Coronary artery (tissue), 2 donors: Measurements from ENCODE around the gene PTPN20.

Source experiments
- DNase-seq: peaks from one replicate; pipeline ENCODE4 v3.0.0-alpha.2; 2017; ENCODE audit warnings: low spot score
- H3K27ac ChIP-seq, 2 donors: fragments of 200-600 bp; sonication (generic); one replicate each; pipeline ENCODE4 v1.5.1; 2016 to 2019
- H3K4me3 ChIP-seq: fragments of 200-600 bp; sonication (generic); 2 replicates; pipeline ENCODE4 v1.5.1; 2016; ENCODE audit warnings: mild to moderate bottlenecking, moderate library complexity
- TF ChIP-seq, protein P1 (sequence below): fragments of 200-600 bp; sonication (generic); IDR thresholded peaks from one replicate; pipeline ENCODE4 v1.5.1; 2019; ENCODE audit warnings: antibody characterized with exemption

Gene PTPN20

GRCh38 chr10:47040681-47041080 lies 129.5 kb downstream of the PTPN20 start:
- no peak for DNase-seq
- Histone ChIP-seq H3K4me3 (no peak overlapping the region), H3K27ac (no peak overlapping the region)
- TF ChIP-seq, protein P1, sequence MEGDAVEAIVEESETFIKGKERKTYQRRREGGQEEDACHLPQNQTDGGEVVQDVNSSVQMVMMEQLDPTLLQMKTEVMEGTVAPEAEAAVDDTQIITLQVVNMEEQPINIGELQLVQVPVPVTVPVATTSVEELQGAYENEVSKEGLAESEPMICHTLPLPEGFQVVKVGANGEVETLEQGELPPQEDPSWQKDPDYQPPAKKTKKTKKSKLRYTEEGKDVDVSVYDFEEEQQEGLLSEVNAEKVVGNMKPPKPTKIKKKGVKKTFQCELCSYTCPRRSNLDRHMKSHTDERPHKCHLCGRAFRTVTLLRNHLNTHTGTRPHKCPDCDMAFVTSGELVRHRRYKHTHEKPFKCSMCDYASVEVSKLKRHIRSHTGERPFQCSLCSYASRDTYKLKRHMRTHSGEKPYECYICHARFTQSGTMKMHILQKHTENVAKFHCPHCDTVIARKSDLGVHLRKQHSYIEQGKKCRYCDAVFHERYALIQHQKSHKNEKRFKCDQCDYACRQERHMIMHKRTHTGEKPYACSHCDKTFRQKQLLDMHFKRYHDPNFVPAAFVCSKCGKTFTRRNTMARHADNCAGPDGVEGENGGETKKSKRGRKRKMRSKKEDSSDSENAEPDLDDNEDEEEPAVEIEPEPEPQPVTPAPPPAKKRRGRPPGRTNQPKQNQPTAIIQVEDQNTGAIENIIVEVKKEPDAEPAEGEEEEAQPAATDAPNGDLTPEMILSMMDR: no peak

DNA sequence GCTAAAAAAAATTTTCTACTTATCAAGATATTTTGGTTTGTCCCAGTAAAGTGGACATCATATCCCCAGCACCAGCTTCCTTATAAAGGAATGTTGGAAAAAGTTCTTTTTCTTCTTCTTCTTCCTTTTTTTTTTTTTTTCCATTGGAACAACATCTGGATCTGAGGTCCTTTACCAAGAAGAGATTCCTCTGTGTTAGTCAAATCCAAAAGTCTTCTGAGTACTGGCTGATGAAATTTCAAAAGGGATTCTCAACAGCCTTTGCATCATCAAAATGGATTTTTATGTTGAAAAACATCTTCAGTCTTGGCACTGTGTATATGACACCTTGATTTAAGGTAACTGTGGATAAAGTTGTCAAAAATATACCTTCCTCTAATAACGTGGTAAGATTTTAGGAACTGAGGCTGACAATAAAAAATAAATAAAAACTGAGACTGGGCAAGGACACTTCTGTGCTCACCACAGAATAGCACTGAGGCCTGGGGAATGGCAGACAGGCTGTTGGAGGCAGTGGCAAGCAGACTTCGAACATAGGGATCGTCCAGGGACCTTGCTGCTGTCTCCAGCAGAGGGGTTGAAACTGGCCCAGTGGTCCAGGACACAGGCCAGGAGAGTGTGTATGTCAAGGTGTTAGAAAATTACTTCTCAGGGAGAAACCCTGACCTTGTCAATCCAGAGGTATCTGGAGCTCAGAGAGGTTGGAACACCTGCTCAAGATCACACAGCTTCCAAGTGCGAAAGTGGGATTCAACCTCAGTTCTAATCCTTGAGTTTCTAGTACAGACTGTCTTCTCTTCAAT lies 130.4 kb downstream of the PTPN20 start:
- Histone ChIP-seq H3K4me3 (no peak overlapping the region), H3K27ac (peak overlapping the region in 1 of 2 donors; percentile 43)
- DNase-seq: no peak
- TF ChIP-seq, protein P1: no peak

DNA sequence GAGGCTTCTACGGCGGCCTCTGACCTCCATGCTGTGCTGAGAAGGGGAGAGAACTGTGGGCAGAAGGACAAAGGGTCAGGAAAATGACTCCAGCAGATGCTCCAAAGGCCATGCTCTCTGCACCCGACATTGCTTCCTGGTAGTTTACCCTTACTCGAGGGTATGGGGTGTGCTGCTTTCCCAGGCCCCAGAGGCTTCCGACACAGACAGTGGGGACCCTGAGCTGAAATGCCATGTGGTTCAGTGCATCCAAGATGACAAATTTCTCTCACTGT lies 130.9 kb downstream of the PTPN20 start:
- TF ChIP-seq, protein P1: no peak
- DNase-seq: no peak
- H3K27ac ChIP-seq: peak overlapping the region in 1 of 2 donors; percentile 43
- H3K4me3 ChIP-seq: no peak overlapping the region

DNA sequence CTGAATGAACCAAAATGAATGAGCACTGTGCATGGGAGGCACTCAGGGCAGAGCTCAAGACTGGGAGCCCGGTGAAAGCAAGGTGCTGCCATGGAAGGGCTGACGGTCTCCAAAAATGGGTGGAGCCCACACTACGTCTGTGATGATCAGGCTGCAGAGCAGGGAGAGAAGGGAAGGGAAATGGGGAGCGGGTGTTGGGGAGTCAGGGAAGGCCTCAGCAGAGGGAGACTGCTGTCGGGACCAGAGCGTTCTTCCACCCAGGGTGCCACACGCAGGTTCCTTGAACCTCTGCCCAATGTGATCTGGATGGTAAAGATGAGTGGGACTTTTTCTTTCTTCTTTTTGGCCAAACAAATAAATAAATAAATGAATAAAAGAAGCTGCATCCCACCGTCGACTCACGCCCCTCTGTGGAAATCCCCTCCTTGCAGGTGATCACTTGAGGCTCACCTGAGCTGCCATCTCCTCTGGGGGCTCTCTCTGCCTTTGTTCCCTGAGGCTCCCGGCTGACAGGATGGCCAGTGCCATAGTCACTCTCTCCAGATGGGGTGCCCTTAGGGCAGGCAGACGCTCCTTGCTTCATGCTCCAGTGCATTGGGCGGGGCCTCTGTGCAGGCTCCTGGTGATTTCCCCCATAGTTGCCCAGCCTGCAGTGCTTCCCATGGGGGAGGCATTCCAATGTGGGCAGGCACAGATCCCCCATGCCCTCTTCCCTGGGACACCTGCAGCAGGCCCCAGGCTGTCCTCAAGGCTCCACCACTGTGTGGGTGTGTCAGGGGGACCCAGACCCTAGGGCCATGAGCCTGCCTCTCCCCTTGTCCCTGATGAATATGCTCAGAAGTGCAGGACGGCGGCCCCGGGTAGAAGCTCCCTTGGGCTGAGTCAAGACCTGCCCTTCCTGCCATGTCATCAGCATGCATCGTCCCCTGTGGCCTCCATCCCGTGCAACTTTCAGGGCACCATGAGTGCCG lies 131.8 kb downstream of the PTPN20 start:
- Histone ChIP-seq H3K4me3 (no peak overlapping the region), H3K27ac (no peak overlapping the region)
- no peak for DNase-seq
- TF ChIP-seq, protein P1: no peak

DNA sequence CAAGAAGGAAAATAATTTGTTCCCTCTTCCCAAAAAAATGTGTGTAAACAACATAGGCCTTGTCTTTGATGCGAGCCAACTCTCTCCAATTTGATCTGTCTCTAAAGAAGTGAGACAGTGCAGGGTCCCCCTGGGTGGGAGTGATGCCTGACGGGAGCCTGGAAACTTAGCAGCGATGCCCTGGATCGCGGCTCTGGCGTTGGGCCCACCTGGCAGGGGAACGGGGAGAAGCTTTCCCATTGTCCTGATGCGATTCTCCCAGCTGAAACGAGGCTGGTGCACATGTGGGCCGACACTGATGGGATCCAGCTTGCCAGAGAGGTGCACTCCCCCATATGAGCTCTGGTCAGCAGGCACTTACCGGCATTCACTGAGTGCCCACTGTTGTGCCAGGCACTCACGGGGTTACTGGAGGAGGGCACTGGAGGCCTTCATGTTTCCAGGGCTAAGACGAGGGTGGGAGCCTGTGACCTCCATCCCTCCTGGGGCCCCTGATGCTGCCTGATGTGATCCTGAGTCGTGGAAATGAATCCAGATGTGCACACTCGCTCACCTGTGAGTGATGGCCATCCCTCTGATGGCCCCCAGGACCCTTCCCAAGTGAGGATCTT lies 132.8 kb downstream of the PTPN20 start:
- TF ChIP-seq, protein P1: no peak
- DNase-seq: no peak
- no peak overlapping the region for H3K27ac ChIP-seq

GRCh38 chr10:47044741-47045140 lies 133.5 kb downstream of the PTPN20 start:
- TF ChIP-seq, protein P1: no peak
- DNase-seq: no peak
- Histone ChIP-seq H3K4me3 (no peak overlapping the region), H3K27ac (no peak overlapping the region)

More for the DNA sequence above, 132.8 kb downstream of the PTPN20 start:
- H3K4me3 ChIP-seq: no peak overlapping the region
